Measurements from ENCODE around the gene EPN2. TPM values are rescaled to one million over a fixed set of nuclear protein-coding genes. Genes with fewer than 3 reads are reported as not detected.

EPN2 gene
- total RNA-seq, 1 experiment from 2014 or later: 35.6 TPM

GRCh38 chr17:19253112-19253511, 15.9 kb downstream of the EPN2 start:
- no peaks in the 10 kb centered on the region for H3K27me3 Mint-ChIP-seq (ENCODE audit: insufficient read depth, unreplicated experiment)

GRCh38 chr17:19254651-19255050, 17.5 kb downstream of the EPN2 start:
- ChIA-PET CTCF (no interaction called here), POLR2A (no interaction called here)
- Mint-ChIP-seq H3K4me1 (ENCODE audit: low read depth, unreplicated experiment) (no peaks in the 10 kb centered on the region), H3K27me3 (ENCODE audit: insufficient read depth, unreplicated experiment) (no peaks in the 10 kb centered on the region), H3K36me3 (ENCODE audit: insufficient read depth, unreplicated experiment) (no peaks in the 10 kb centered on the region), H3K27ac (ENCODE audit: unreplicated experiment) (no peak overlapping the region), H3K9me3 (ENCODE audit: unreplicated experiment) (no peaks in the 10 kb centered on the region), H3K4me3 (ENCODE audit: unreplicated experiment) (no peak overlapping the region)
- no peaks in the 10 kb centered on the region for H3K4me1 ChIP-seq
- no peak overlapping the region for H3K4me3 ChIP-seq (ENCODE audit: low read depth, low read length)
- no peak for DNase-seq
- no peaks in the 10 kb centered on the region for H3K9me3 ChIP-seq
- no TSS peak for BruUV-seq (replicated peaks)
- TF ChIP-seq CTCF (IDR thresholded peaks at IDR 0.05; ENCODE audit: insufficient read depth in 1 of 2, low read depth in 1 of 2, low read length in 1 of 2, severe bottlenecking in 1 of 2, unreplicated experiment in 1 of 2): no peak
- intact Hi-C loops (cut with micrococcal nuclease; ENCODE audit: unreplicated experiment): no loop called here
- no peaks in the 10 kb centered on the region; the same call in 1 of the 2 replicates for H3K36me3 ChIP-seq (ENCODE audit: control insufficient read depth, insufficient read depth, low read length)
- no peaks in the 10 kb centered on the region for H3K27me3 ChIP-seq (replicated peaks; ENCODE audit: control insufficient read depth, insufficient read depth, low read length)

More at GRCh38 chr17:19253112-19253511, 15.9 kb downstream of the EPN2 start:
- BruUV-seq (replicated peaks): no TSS peak
- TF ChIP-seq CTCF (IDR thresholded peaks at IDR 0.05; ENCODE audit: insufficient read depth in 1 of 2, low read depth in 1 of 2, low read length in 1 of 2, severe bottlenecking in 1 of 2, unreplicated experiment in 1 of 2): no peak
- Histone ChIP-seq H3K36me3 (ENCODE audit: control insufficient read depth, insufficient read depth, low read length) (no peaks in the 10 kb centered on the region; the same call in 1 of the 2 replicates), H3K27me3 (replicated peaks; ENCODE audit: control insufficient read depth, insufficient read depth, low read length) (no peaks in the 10 kb centered on the region), H3K4me3 (ENCODE audit: low read depth, low read length) (no peak overlapping the region), H3K4me1 (peaks cover 5% of the 10 kb centered on the region; the same call in 1 of the 2 replicates), H3K9me3 (no peaks in the 10 kb centered on the region)
- DNase-seq: no peak
- CTCF ChIA-PET: interaction anchor here (0.7 kb wide), 1 partner anchor 75 kb away, joined by 7 read pairs; no protein-coding TSS in a partner anchor
- Mint-ChIP-seq H3K4me1 (ENCODE audit: low read depth, unreplicated experiment) (peaks cover 7% of the 10 kb centered on the region), H3K27ac (ENCODE audit: unreplicated experiment) (no peak overlapping the region), H3K9me3 (ENCODE audit: unreplicated experiment) (no peaks in the 10 kb centered on the region), H3K36me3 (ENCODE audit: insufficient read depth, unreplicated experiment) (no peaks in the 10 kb centered on the region), H3K4me3 (ENCODE audit: unreplicated experiment) (no peak overlapping the region)
- POLR2A ChIA-PET: no interaction called here
- intact Hi-C loops (cut with micrococcal nuclease; ENCODE audit: unreplicated experiment): no loop called here

GRCh38 chr17:19255279-19255678, 18.1 kb downstream of the EPN2 start:
- ChIA-PET POLR2A (no interaction called here), CTCF (interaction anchor here (0.7 kb wide), 1 partner anchor 83 kb away, joined by 3 read pairs; no protein-coding TSS in a partner anchor)
- Histone ChIP-seq H3K27me3 (replicated peaks; ENCODE audit: control insufficient read depth, insufficient read depth, low read length) (no peaks in the 10 kb centered on the region), H3K36me3 (ENCODE audit: control insufficient read depth, insufficient read depth, low read length) (no peaks in the 10 kb centered on the region; the same call in 1 of the 2 replicates), H3K4me3 (ENCODE audit: low read depth, low read length) (no peak overlapping the region), H3K4me1 (no peaks in the 10 kb centered on the region), H3K9me3 (no peaks in the 10 kb centered on the region)
- BruUV-seq (replicated peaks): no TSS peak
- no peaks in the 10 kb centered on the region for H3K9me3 Mint-ChIP-seq (ENCODE audit: unreplicated experiment)
- no peak for DNase-seq
- H3K27me3 Mint-ChIP-seq (ENCODE audit: insufficient read depth, unreplicated experiment): no peaks in the 10 kb centered on the region
- H3K4me3 Mint-ChIP-seq (ENCODE audit: unreplicated experiment): no peak overlapping the region
- no peaks in the 10 kb centered on the region for H3K4me1 Mint-ChIP-seq (ENCODE audit: low read depth, unreplicated experiment)
- no peak for TF ChIP-seq CTCF (IDR thresholded peaks at IDR 0.05; ENCODE audit: insufficient read depth in 1 of 2, low read depth in 1 of 2, low read length in 1 of 2, severe bottlenecking in 1 of 2, unreplicated experiment in 1 of 2)
- intact Hi-C loops (cut with micrococcal nuclease; ENCODE audit: unreplicated experiment): no loop called here
- no peak overlapping the region for H3K27ac Mint-ChIP-seq (ENCODE audit: unreplicated experiment)
- H3K36me3 Mint-ChIP-seq (ENCODE audit: insufficient read depth, unreplicated experiment): peaks cover 5% of the 10 kb centered on the region
